Activated T-cell treated with anti-CD3 and anti-CD28 coated beads for 24 hours (primary cell): Measurements from ENCODE around the gene SMIM34.

Experiments
- DNase-seq: peaks from one replicate; pipeline ENCODE4 v3.0.0-alpha.2; 2020; ENCODE audit warnings: low read depth

Gene SMIM34

GRCh38 chr21:34372321-34372720, 51.4 kb downstream of the SMIM34 start:
- no peak for DNase-seq

DNA sequence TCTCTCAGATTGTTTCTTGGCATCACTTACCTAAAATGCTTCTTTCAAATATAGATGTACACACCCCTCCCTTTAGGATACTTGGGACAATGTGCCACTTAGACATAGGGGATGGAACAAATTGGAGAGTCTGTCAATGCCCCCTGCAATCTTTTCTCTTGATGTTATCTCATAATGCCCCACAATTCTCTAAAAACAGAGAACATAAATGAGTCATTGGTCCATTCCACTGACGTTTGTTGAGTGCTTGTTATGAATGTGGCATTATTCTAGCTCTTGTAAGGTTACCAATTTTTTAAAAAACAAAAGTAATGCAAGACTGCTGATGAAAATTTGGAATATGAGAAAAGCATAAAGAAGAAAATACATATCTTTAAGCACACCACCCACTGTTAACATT, 54.0 kb downstream of the SMIM34 start:
- DNase-seq = no peak
